SK-N-SH (cell line): ENCODE data around the gene CAP2.

Experiments
- JUND ChIP-seq: IDR thresholded peaks from 2 replicates; pipeline ENCODE4 v1.4.0; 2012
- MXI1 ChIP-seq: IDR thresholded peaks from 2 replicates; pipeline ENCODE4 v1.6.1; 2012; ENCODE audit warnings: mild to moderate bottlenecking, low read depth, low read length, improper control_type of control experiment
- POLR2AphosphoS5 ChIP-seq: IDR thresholded peaks from 2 replicates; pipeline ENCODE4 v1.6.1; 2012; ENCODE audit warnings: low read depth, low read length
- RAD21 ChIP-seq: IDR thresholded peaks from 2 replicates; pipeline ENCODE4 v1.6.1; 2012; ENCODE audit warnings: mild to moderate bottlenecking, low read length
- TF ChIP-seq, protein P1 (sequence below): IDR thresholded peaks from 2 replicates; pipeline ENCODE4 v1.4.0; 2012; ENCODE audit warnings: low read depth
- TF ChIP-seq, protein P2 (sequence below): fragments of 200-600 bp; sonication (generic); IDR thresholded peaks from 2 replicates; pipeline ENCODE4 v1.6.1; 2017; ENCODE audit warnings: antibody characterized with exemption, mild to moderate bottlenecking, moderate library complexity

DNA sequence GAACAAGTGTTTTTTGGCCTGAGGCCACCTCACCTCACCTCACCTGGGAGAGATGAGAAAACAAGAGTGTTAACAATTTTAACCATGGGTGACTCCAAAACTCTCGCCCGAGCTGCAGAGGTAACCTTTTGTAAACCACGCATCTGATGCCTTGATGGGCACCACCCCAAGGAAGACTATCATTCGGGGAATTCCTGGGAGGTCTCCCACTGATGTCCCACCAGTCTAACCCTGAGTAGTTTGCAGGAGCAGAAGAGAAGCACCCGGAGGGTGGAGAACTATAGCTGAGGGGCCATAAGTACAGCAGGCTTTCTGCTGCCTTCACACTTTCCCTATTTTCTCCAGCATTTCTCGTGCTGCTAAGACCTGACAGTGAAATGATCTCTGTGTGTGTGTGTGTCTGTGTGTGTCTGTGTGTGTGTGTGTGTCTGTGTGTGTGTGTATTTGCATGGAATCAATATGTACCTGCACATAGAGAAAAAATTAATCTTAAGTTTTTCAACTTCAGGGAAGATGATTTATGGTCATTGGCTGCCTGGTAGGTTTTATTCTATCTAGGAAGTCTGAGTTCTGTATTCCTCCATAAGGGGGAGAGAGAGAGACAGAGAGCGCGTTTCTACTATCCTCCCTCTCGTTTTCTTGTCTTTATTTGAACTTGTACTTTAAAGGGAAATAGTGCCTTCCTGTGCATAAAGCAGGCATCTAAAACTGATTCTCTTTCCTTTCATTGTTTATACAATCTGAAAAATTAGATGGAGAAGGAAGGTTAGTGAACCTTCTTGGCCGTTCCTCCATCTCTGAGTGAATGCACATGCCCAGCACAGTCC, 75.8 kb downstream of the CAP2 start:
- TF ChIP-seq POLR2AphosphoS5 (no peak), RAD21 (no peak), JUND (no peak), MXI1 (no peak)
- TF ChIP-seq, protein P1, sequence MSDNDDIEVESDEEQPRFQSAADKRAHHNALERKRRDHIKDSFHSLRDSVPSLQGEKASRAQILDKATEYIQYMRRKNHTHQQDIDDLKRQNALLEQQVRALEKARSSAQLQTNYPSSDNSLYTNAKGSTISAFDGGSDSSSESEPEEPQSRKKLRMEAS = no peak
- TF ChIP-seq, protein P2, sequence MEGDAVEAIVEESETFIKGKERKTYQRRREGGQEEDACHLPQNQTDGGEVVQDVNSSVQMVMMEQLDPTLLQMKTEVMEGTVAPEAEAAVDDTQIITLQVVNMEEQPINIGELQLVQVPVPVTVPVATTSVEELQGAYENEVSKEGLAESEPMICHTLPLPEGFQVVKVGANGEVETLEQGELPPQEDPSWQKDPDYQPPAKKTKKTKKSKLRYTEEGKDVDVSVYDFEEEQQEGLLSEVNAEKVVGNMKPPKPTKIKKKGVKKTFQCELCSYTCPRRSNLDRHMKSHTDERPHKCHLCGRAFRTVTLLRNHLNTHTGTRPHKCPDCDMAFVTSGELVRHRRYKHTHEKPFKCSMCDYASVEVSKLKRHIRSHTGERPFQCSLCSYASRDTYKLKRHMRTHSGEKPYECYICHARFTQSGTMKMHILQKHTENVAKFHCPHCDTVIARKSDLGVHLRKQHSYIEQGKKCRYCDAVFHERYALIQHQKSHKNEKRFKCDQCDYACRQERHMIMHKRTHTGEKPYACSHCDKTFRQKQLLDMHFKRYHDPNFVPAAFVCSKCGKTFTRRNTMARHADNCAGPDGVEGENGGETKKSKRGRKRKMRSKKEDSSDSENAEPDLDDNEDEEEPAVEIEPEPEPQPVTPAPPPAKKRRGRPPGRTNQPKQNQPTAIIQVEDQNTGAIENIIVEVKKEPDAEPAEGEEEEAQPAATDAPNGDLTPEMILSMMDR = no peak
